ENCODE results near the gene ITGBL1.

The ITGBL1 gene

DNA sequence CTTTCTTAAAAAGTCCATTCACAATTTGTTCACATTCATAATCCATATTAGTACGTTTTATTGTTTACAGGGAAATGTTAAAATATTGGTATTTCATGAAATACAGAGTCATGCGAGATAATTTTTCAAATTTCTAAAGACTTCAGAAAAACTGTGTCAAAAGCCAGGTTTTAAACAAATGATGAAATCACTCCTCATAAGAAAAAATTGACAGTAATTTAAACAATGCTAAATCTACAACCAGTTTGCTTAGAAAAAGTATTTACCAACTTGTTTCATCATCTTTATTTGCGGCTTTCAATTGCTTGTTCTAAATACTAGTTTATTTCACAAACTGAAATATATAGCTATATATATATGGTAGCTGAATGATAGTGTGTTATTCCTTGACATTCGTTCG lies 35.0 kb upstream of the ITGBL1 start:
- no peak overlapping the region for H3K18ac ChIP-seq (ENCODE audit: low read depth in 1 of 2, low read length in 2 of 2)
- no peak overlapping the region for H2AFZ ChIP-seq (ENCODE audit: low read depth, low read length)
- WGBS, result no CpG with 5 or more reads among the region's 5 CpGs

DNA sequence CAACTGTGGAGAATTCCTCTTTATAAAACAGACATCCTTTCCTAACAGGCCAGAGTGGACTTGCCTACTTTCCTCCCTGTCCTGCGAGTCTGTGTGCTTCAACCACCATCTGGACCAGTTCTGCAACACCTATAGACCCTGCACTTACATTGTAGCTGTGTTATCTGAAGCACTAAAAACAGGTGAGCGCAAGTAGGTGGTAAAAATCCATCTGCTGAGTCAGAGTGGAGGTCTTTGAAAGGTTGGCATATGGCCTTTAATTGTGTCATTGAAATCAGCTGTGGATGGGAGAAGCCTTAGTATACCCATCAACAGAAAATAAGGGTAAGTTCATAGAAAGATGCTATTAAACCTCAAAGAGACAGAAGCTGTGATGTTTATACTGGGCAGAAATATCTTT lies 28.6 kb upstream of the ITGBL1 start:
- DNase-seq, result no peak
- H3K14ac ChIP-seq (ENCODE audit: low read length in 2 of 2), result no peak overlapping the region
- H3K27ac ChIP-seq (ENCODE audit: low read length, poor library complexity, severe bottlenecking), result no peak overlapping the region
- no peak overlapping the region for H3K23ac ChIP-seq (ENCODE audit: low read length in 2 of 2)
- H3K18ac ChIP-seq (ENCODE audit: low read depth in 1 of 2, low read length in 2 of 2), result no peak overlapping the region
- H3K36me3 ChIP-seq (ENCODE audit: control insufficient read depth in 1 of 2, insufficient read depth in 2 of 2, low read depth in 1 of 2, low read length in 2 of 2), result no peaks in the 10 kb centered on the region
- no peak overlapping the region for H3K9ac ChIP-seq (ENCODE audit: low read length)
- H3K4me1 ChIP-seq (ENCODE audit: control insufficient read depth, insufficient read depth, low read depth, low read length), result no peaks in the 10 kb centered on the region
- no peak overlapping the region for H2BK5ac ChIP-seq (ENCODE audit: low read depth, low read length, poor library complexity, severe bottlenecking)
- H3K9me3 ChIP-seq (ENCODE audit: control insufficient read depth, low read length), result no peaks in the 10 kb centered on the region
- H3K27me3 ChIP-seq (ENCODE audit: control insufficient read depth in 1 of 2, insufficient read depth in 1 of 2, low read length in 2 of 2), result no peaks in the 10 kb centered on the region
- H2AFZ ChIP-seq (ENCODE audit: low read depth, low read length), result no peak overlapping the region
- no peak overlapping the region for H2AK5ac ChIP-seq (ENCODE audit: low read length, severe bottlenecking)
- no peak overlapping the region for H2BK15ac ChIP-seq (ENCODE audit: low read depth, poor library complexity, severe bottlenecking)
- no peak overlapping the region for H4K91ac ChIP-seq (ENCODE audit: low read length)
- 86% methylated on average over 1 of the region's 2 CpGs for WGBS
- no peak overlapping the region for H3K4me3 ChIP-seq (ENCODE audit: insufficient read depth in 1 of 2, low read depth in 1 of 2, low read length in 2 of 2)
- H3K4me2 ChIP-seq (ENCODE audit: low read length, poor library complexity, severe bottlenecking), result no peak overlapping the region
- no peak overlapping the region for H2BK12ac ChIP-seq (ENCODE audit: low read length in 2 of 2)
- no peaks in the 10 kb centered on the region for H3K79me1 ChIP-seq (replicated peaks; ENCODE audit: low read length, poor library complexity, severe bottlenecking)
- no peak overlapping the region for H3K4ac ChIP-seq (ENCODE audit: low read depth in 1 of 2, low read length in 2 of 2)
- H2BK120ac ChIP-seq (ENCODE audit: low read depth, low read length), result no peak overlapping the region
- H4K8ac ChIP-seq (ENCODE audit: low read length), result no peak overlapping the region

More for the DNA sequence above, 35.0 kb upstream of the ITGBL1 start:
- H3K4me3 ChIP-seq (ENCODE audit: insufficient read depth in 1 of 2, low read depth in 1 of 2, low read length in 2 of 2), result no peak overlapping the region
- no peak overlapping the region for H3K14ac ChIP-seq (ENCODE audit: low read length in 2 of 2)
- no peak for DNase-seq
- H2BK15ac ChIP-seq (ENCODE audit: low read depth, poor library complexity, severe bottlenecking), result no peak overlapping the region
- no peak overlapping the region for H4K8ac ChIP-seq (ENCODE audit: low read length)
- no peak overlapping the region for H2BK120ac ChIP-seq (ENCODE audit: low read depth, low read length)
- H3K79me1 ChIP-seq (replicated peaks; ENCODE audit: low read length, poor library complexity, severe bottlenecking), result no peaks in the 10 kb centered on the region
- no peak overlapping the region for H3K4ac ChIP-seq (ENCODE audit: low read depth in 1 of 2, low read length in 2 of 2)
- no peak overlapping the region for H3K27ac ChIP-seq (ENCODE audit: low read length, poor library complexity, severe bottlenecking)
- H3K27me3 ChIP-seq (ENCODE audit: control insufficient read depth in 1 of 2, insufficient read depth in 1 of 2, low read length in 2 of 2), result no peaks in the 10 kb centered on the region
- H3K23ac ChIP-seq (ENCODE audit: low read length in 2 of 2), result no peak overlapping the region
- peaks cover 12% of the 10 kb centered on the region for H3K4me1 ChIP-seq (ENCODE audit: control insufficient read depth, insufficient read depth, low read depth, low read length)
- no peak overlapping the region for H3K4me2 ChIP-seq (ENCODE audit: low read length, poor library complexity, severe bottlenecking)
- H4K91ac ChIP-seq (ENCODE audit: low read length), result no peak overlapping the region
- no peak overlapping the region for H2BK12ac ChIP-seq (ENCODE audit: low read length in 2 of 2)
- H3K9ac ChIP-seq (ENCODE audit: low read length), result no peak overlapping the region
- no peaks in the 10 kb centered on the region for H3K36me3 ChIP-seq (ENCODE audit: control insufficient read depth in 1 of 2, insufficient read depth in 2 of 2, low read depth in 1 of 2, low read length in 2 of 2)
- no peaks in the 10 kb centered on the region for H3K9me3 ChIP-seq (ENCODE audit: control insufficient read depth, low read length)
- H2AK5ac ChIP-seq (ENCODE audit: low read length, severe bottlenecking), result no peak overlapping the region
- no peak overlapping the region for H2BK5ac ChIP-seq (ENCODE audit: low read depth, low read length, poor library complexity, severe bottlenecking)

- H3K4me3 ChIP-seq (ENCODE audit: insufficient read depth in 1 of 2, low read depth in 1 of 2, low read length in 2 of 2), result no peak overlapping the region
- H3K27ac ChIP-seq (ENCODE audit: low read length, poor library complexity, severe bottlenecking), result no peak overlapping the region
- no peak overlapping the region for H3K9ac ChIP-seq (ENCODE audit: low read length)
- H4K8ac ChIP-seq (ENCODE audit: low read length), result no peak overlapping the region
- H2BK5ac ChIP-seq (ENCODE audit: low read depth, low read length, poor library complexity, severe bottlenecking), result no peak overlapping the region
- H3K18ac ChIP-seq (ENCODE audit: low read depth in 1 of 2, low read length in 2 of 2), result no peak overlapping the region
- H3K4me1 ChIP-seq (ENCODE audit: control insufficient read depth, insufficient read depth, low read depth, low read length), result no peaks in the 10 kb centered on the region
- H3K79me1 ChIP-seq (replicated peaks; ENCODE audit: low read length, poor library complexity, severe bottlenecking), result no peaks in the 10 kb centered on the region
- WGBS, result 70% methylated on average over 4 of the region's 6 CpGs
- no peak overlapping the region for H3K4ac ChIP-seq (ENCODE audit: low read depth in 1 of 2, low read length in 2 of 2)
- peak overlapping the region in 1 of 2 experiments; percentile 25 for H2BK12ac ChIP-seq (ENCODE audit: low read length in 2 of 2)
- H2AK5ac ChIP-seq (ENCODE audit: low read length, severe bottlenecking), result no peak overlapping the region
- no peak overlapping the region for H2AFZ ChIP-seq (ENCODE audit: low read depth, low read length)
- H2BK120ac ChIP-seq (ENCODE audit: low read depth, low read length), result no peak overlapping the region
- no peak overlapping the region for H3K14ac ChIP-seq (ENCODE audit: low read length in 2 of 2)
- no peaks in the 10 kb centered on the region for H3K36me3 ChIP-seq (ENCODE audit: control insufficient read depth in 1 of 2, insufficient read depth in 2 of 2, low read depth in 1 of 2, low read length in 2 of 2)
- H3K23ac ChIP-seq (ENCODE audit: low read length in 2 of 2), result no peak overlapping the region
- H2BK15ac ChIP-seq (ENCODE audit: low read depth, poor library complexity, severe bottlenecking), result no peak overlapping the region
- DNase-seq, result no peak
- H3K4me2 ChIP-seq (ENCODE audit: low read length, poor library complexity, severe bottlenecking), result no peak overlapping the region
- no peak overlapping the region for H4K91ac ChIP-seq (ENCODE audit: low read length)
- no peaks in the 10 kb centered on the region for H3K9me3 ChIP-seq (ENCODE audit: control insufficient read depth, low read length)
- H3K27me3 ChIP-seq (ENCODE audit: control insufficient read depth in 1 of 2, insufficient read depth in 1 of 2, low read length in 2 of 2), result no peaks in the 10 kb centered on the region
These were observed 27.9 kb upstream of the ITGBL1 start for GRCh38 chr13:101424381-101425155.

- DNase-seq, result no peak
- Histone ChIP-seq H2BK120ac (ENCODE audit: low read depth, low read length) (no peak overlapping the region), H3K14ac (ENCODE audit: low read length in 2 of 2) (no peak overlapping the region), H2BK15ac (ENCODE audit: low read depth, poor library complexity, severe bottlenecking) (no peak overlapping the region), H3K79me1 (replicated peaks; ENCODE audit: low read length, poor library complexity, severe bottlenecking) (no peaks in the 10 kb centered on the region), H3K4ac (ENCODE audit: low read depth in 1 of 2, low read length in 2 of 2) (no peak overlapping the region), H4K8ac (ENCODE audit: low read length) (no peak overlapping the region), H3K23ac (ENCODE audit: low read length in 2 of 2) (no peak overlapping the region), H3K9me3 (ENCODE audit: control insufficient read depth, low read length) (no peaks in the 10 kb centered on the region), H3K4me2 (ENCODE audit: low read length, poor library complexity, severe bottlenecking) (no peak overlapping the region), H3K27me3 (ENCODE audit: control insufficient read depth in 1 of 2, insufficient read depth in 1 of 2, low read length in 2 of 2) (no peaks in the 10 kb centered on the region), H3K4me1 (ENCODE audit: control insufficient read depth, insufficient read depth, low read depth, low read length) (no peaks in the 10 kb centered on the region), H3K9ac (ENCODE audit: low read length) (no peak overlapping the region), H3K36me3 (ENCODE audit: control insufficient read depth in 1 of 2, insufficient read depth in 2 of 2, low read depth in 1 of 2, low read length in 2 of 2) (no peaks in the 10 kb centered on the region), H2BK5ac (ENCODE audit: low read depth, low read length, poor library complexity, severe bottlenecking) (no peak overlapping the region), H3K4me3 (ENCODE audit: insufficient read depth in 1 of 2, low read depth in 1 of 2, low read length in 2 of 2) (no peak overlapping the region), H2BK12ac (ENCODE audit: low read length in 2 of 2) (peak overlapping the region in 1 of 2 experiments; percentile 25), H2AFZ (ENCODE audit: low read depth, low read length) (no peak overlapping the region), H3K18ac (ENCODE audit: low read depth in 1 of 2, low read length in 2 of 2) (no peak overlapping the region), H2AK5ac (ENCODE audit: low read length, severe bottlenecking) (no peak overlapping the region), H3K27ac (ENCODE audit: low read length, poor library complexity, severe bottlenecking) (no peak overlapping the region), H4K91ac (ENCODE audit: low read length) (no peak overlapping the region)
- 96% methylated on average over 3 of the region's 3 CpGs for WGBS
These were observed 27.4 kb upstream of the ITGBL1 start for GRCh38 chr13:101425156-101425471.
